Articular chondrocyte of knee joint (primary cell): ENCODE data around the gene FGFR4. TPM values are rescaled to one million over a fixed set of nuclear protein-coding genes. Genes with fewer than 3 reads are reported as not detected.

Source experiments
- total RNA-seq: library from RNA; depleted of rRNA; stranded (reverse); fragments of >200 nt; gene quantifications from 2 replicates; pipeline ENCODE4 v1.2.3, GENCODE V29; 2012

FGFR4 gene
- 0.11 and 0.26 TPM in 2 replicates for total RNA-seq

GRCh38 chr5:177086654-177087397 is at the start of gene FGFR4:
FGFR4 (plus strand) TSS chr5:177086915; CDS start chr5:177089603, 2,688 bp downstream.

GRCh38 chr5:177133096-177133852 is 46.6 kb downstream of the FGFR4 start, which contains the start of gene NSD1:
NSD1 (plus strand) TSS chr5:177133773; CDS start chr5:177135104, 1,331 bp downstream.

Other genes starting within 250 kb of the FGFR4 start
- gene HK3, start 187.6 kb upstream of the FGFR4 start, total RNA-seq = not detected in 2 replicates
- gene UIMC1, start 80.1 kb upstream of the FGFR4 start, total RNA-seq = 35.5 and 37.0 TPM in 2 replicates
- 18.0 and 19.5 TPM in 2 replicates for gene ZNF346, start 64.2 kb upstream of the FGFR4 start, total RNA-seq
- gene NSD1, start 46.9 kb downstream of the FGFR4 start, total RNA-seq = 54.6 and 55.8 TPM in 2 replicates
- gene RAB24, start 216.8 kb downstream of the FGFR4 start, total RNA-seq = 13.9 and 16.5 TPM in 2 replicates
- gene PRELID1, start 216.9 kb downstream of the FGFR4 start, total RNA-seq = 83.1 and 89.0 TPM in 2 replicates
- gene MXD3, start 225.0 kb downstream of the FGFR4 start, total RNA-seq = 5.7 and 9.5 TPM in 2 replicates